OCI-LY3 (cell line): ENCODE measurements around the gene PCSK6.
"Not testable (repeated sequence)": the region's sequence is repeated elsewhere in the genome, so short reads cannot be mapped to it uniquely, and the experiment has no call there.

ENCODE experiments used
- H2AFZ ChIP-seq: fragments of 200-600, 300-600 bp; shearing (Covaris generic); 2 replicates; pipeline ENCODE4 v1.6.0; 2014; ENCODE audit warnings: antibody characterized with exemption, low read depth, low read length
- H3K27ac ChIP-seq: fragments of 200-600, 300-600 bp; sonication (generic); 2 replicates; pipeline ENCODE4 v1.5.1; 2014; ENCODE audit warnings: mild to moderate bottlenecking, low read length, moderate library complexity, mixed read lengths
- H3K27me3 ChIP-seq: fragments of 200-600, 300-600 bp; sonication (generic); 2 replicates; pipeline ENCODE4 v1.6.1; 2014; ENCODE audit warnings: low read depth, low read length, mixed read lengths
- H3K36me3 ChIP-seq: fragments of 200-600, 300-600 bp; sonication (generic); replicated peaks from 2 replicates; pipeline ENCODE3; 2014; ENCODE audit warnings: low read depth, low read length, mixed read lengths
- H3K4me1 ChIP-seq: fragments of 300-600, 200-600 bp; sonication (generic); 2 replicates; pipeline ENCODE4 v1.6.1; 2014; ENCODE audit warnings: low read length, mixed read lengths
- H3K4me2 ChIP-seq: fragments of 200-600, 300-600 bp; sonication (generic); 2 replicates; pipeline ENCODE4 v1.6.1; 2014; ENCODE audit warnings: low read length, mixed read lengths
- H3K4me3 ChIP-seq: fragments of 300-600, 200-600 bp; sonication (generic); 2 replicates; pipeline ENCODE4 v1.5.1; 2014; ENCODE audit warnings: antibody characterized with exemption, mild to moderate bottlenecking, low read length, moderate library complexity
- H3K79me2 ChIP-seq: fragments of 300-600, 200-600 bp; shearing (Covaris generic); 2 replicates; pipeline ENCODE4 v1.6.1; 2014; ENCODE audit warnings: mild to moderate bottlenecking, low read length, mixed read lengths
- H3K9ac ChIP-seq: fragments of 300-600, 200-600 bp; shearing (Covaris generic); 2 replicates; pipeline ENCODE4 v1.6.0; 2014; ENCODE audit warnings: mild to moderate bottlenecking, low read length, moderate library complexity
- H3K9me3 ChIP-seq: fragments of 200-600, 300-600 bp; shearing (Covaris generic); 2 replicates; pipeline ENCODE4 v1.6.1; 2014; ENCODE audit warnings: low read length, mixed read lengths; ENCODE audit not compliant: insufficient read depth
- H4K20me1 ChIP-seq: fragments of 200-600, 300-600 bp; sonication (generic); 2 replicates; pipeline ENCODE4 v1.6.1; 2016; ENCODE audit warnings: low read length, mixed read lengths; ENCODE audit not compliant: insufficient read depth
- CTCF ChIP-seq: fragments of 200-600, 300-600 bp; sonication (generic); IDR thresholded peaks from 2 replicates; pipeline ENCODE4 v1.5.1; 2014; ENCODE audit warnings: antibody characterized with exemption, low read length, low read depth
- EZH2phosphoT487 ChIP-seq: fragments of 200-600 bp; shearing (Covaris generic); IDR thresholded peaks from 2 replicates; pipeline ENCODE4 v1.6.1; 2018; ENCODE audit warnings: antibody characterized with exemption, mixed run types, low read depth

Gene PCSK6

GRCh38 chr15:101464256-101464998, 25.1 kb downstream of the PCSK6 start:
- H2AFZ ChIP-seq = no peak overlapping the region
- H3K36me3 ChIP-seq = no peaks in the 10 kb centered on the region
- H3K79me2 ChIP-seq = no peaks in the 10 kb centered on the region
- no peaks in the 10 kb centered on the region for H3K4me1 ChIP-seq
- no peak overlapping the region for H3K4me3 ChIP-seq
- H3K9ac ChIP-seq = no peak overlapping the region
- no peak overlapping the region for H3K27ac ChIP-seq
- H3K4me2 ChIP-seq = no peak overlapping the region
- no peak for TF ChIP-seq EZH2phosphoT487
- TF ChIP-seq CTCF = no peak
- H3K27me3 ChIP-seq = peaks cover 21% of the 10 kb centered on the region
- no peaks in the 10 kb centered on the region for H3K9me3 ChIP-seq
- no peaks in the 10 kb centered on the region for H4K20me1 ChIP-seq

GRCh38 chr15:101463696-101464095, 25.8 kb downstream of the PCSK6 start:
- H3K4me3 ChIP-seq, H3K4me2 ChIP-seq, H3K4me1 ChIP-seq, H3K36me3 ChIP-seq, H3K79me2 ChIP-seq, H3K9me3 ChIP-seq, H3K9ac ChIP-seq, H2AFZ ChIP-seq, H4K20me1 ChIP-seq, H3K27ac ChIP-seq: not testable (repeated sequence)
- H3K27me3 ChIP-seq = peaks cover 14% of the 10 kb centered on the region; the same call in 1 of the 2 replicates

- no peaks in the 10 kb centered on the region for H3K9me3 ChIP-seq
- no peak overlapping the region for H3K27ac ChIP-seq
- H3K79me2 ChIP-seq = no peaks in the 10 kb centered on the region
- TF ChIP-seq CTCF (no peak), EZH2phosphoT487 (no peak)
- no peak overlapping the region for H3K4me3 ChIP-seq
- no peaks in the 10 kb centered on the region for H3K4me1 ChIP-seq
- 0 out of 2 replicates have a peak, but pooled peaks cover 10% of the 10 kb centered on the region for H3K27me3 ChIP-seq
- H3K36me3 ChIP-seq = no peaks in the 10 kb centered on the region
- H3K4me2 ChIP-seq = no peak overlapping the region
- no peak overlapping the region for H3K9ac ChIP-seq
- no peaks in the 10 kb centered on the region for H4K20me1 ChIP-seq
- H2AFZ ChIP-seq = no peak overlapping the region
Measured at GRCh38 chr15:101463270-101463669, 26.2 kb downstream of the PCSK6 start.

GRCh38 chr15:101461097-101461496, 28.4 kb downstream of the PCSK6 start:
- no peaks in the 10 kb centered on the region for H3K36me3 ChIP-seq
- H3K9me3 ChIP-seq = no peaks in the 10 kb centered on the region
- TF ChIP-seq CTCF (no peak), EZH2phosphoT487 (no peak)
- H3K27ac ChIP-seq = no peak overlapping the region
- 0 out of 2 replicates have a peak, but pooled peaks cover 3% of the 10 kb centered on the region for H3K27me3 ChIP-seq
- H3K4me3 ChIP-seq = no peak overlapping the region
- no peaks in the 10 kb centered on the region for H3K79me2 ChIP-seq
- no peaks in the 10 kb centered on the region for H3K4me1 ChIP-seq
- H4K20me1 ChIP-seq = no peaks in the 10 kb centered on the region
- no peak overlapping the region for H3K9ac ChIP-seq
- no peak overlapping the region for H2AFZ ChIP-seq
- no peak overlapping the region for H3K4me2 ChIP-seq
